K562 (cell line): Measurements from ENCODE around the gene DYNC1I1. TPM values are rescaled to one million over a fixed set of nuclear protein-coding genes. Genes with fewer than 3 reads are reported as not detected.

Experiments used
- ATAC-seq: fragments of 200-7000 bp; cut with Tn5 transposase; 3 replicates; pipeline ENCODE4 v1.9.1; 2020; ENCODE audit warnings: moderate library complexity
- BruUV-seq: library from RNA; stranded (reverse); fragments of 400-500 nt; replicated peaks from 2 replicates; lab custom pipeline; 2021; lab: Mats Ljungman, UMichigan
- CTCF ChIA-PET: fragments of 300-600 bp; formaldehyde crosslinking; extraction: SDS; loops from one replicate; lab custom pipeline; 2021; ENCODE audit warnings: low intra/inter-chr PET ratio; lab: Yijun Ruan, JAX
- POLR2A ChIA-PET: fragments of 300-600, 350-650 bp; sonication (Branson Sonifier 250); formaldehyde crosslinking; extraction: SDS; loops from one replicate; lab custom pipeline; 2021; ENCODE audit warnings: antibody characterized with exemption, inconsistent platforms; lab: Yijun Ruan, JAX
- DNase-seq, 4 experiments: peaks; one replicate each; pipeline versions ENCODE4 v3.0.0 to v3.0.0-alpha.2; 2011 to 2018; ENCODE audit warnings: low spot score in 3 of 4, mixed read lengths in 3 of 4; ENCODE audit errors: extremely low read depth in 1 of 4
- FAIRE-seq: peaks from 2 replicates; lab custom pipeline; 2011; peaks lifted over from hg19 to GRCh38; lab: Jason Lieb, UNC
- H2AFZ ChIP-seq: 2 replicates; pipeline ENCODE4 v1.6.0; 2011; ENCODE audit warnings: low read depth, low read length, control low read depth, inconsistent platforms
- H3K27ac ChIP-seq: fragments of 200-600 bp; 3 replicates; pipeline ENCODE4 v1.8.0; 2011; ENCODE audit warnings: low read depth, mild to moderate bottlenecking, control low read depth, inconsistent platforms, low read length, moderate library complexity, mixed read lengths; ENCODE audit errors: extremely low read depth
- H3K27me3 ChIP-seq, 2 experiments: fragments of 300-600 bp in 1 of 2; 2 replicates in 1 of 2; 3 replicates in 1 of 2; pipeline versions ENCODE4 v1.6.0 to v1.8.0; 2011; ENCODE audit warnings: inconsistent platforms in 2 of 2, low read length in 2 of 2, mild to moderate bottlenecking in 1 of 2, mixed read lengths in 1 of 2, moderate library complexity in 1 of 2; ENCODE audit not compliant: control insufficient read depth in 2 of 2, insufficient read depth in 2 of 2
- H3K36me3 ChIP-seq: fragments of 300-600 bp; 3 replicates; pipeline ENCODE4 v1.8.0; 2011; ENCODE audit warnings: mild to moderate bottlenecking, low read length, inconsistent platforms; ENCODE audit not compliant: control insufficient read depth, insufficient read depth
- H3K4me1 ChIP-seq, 2 experiments: fragments of 200-600 bp in 1 of 2; replicated peaks in 1 of 2; 2 replicates in 1 of 2; 3 replicates in 1 of 2; pipeline versions ENCODE4 v1.5.1 to v1.8.0; 2011; ENCODE audit warnings: inconsistent platforms in 2 of 2, low read length in 2 of 2, mild to moderate bottlenecking in 1 of 2, mixed read lengths in 1 of 2, moderate library complexity in 1 of 2; ENCODE audit not compliant: control insufficient read depth in 2 of 2, insufficient read depth in 2 of 2
- H3K4me2 ChIP-seq: 2 replicates; pipeline ENCODE4 v1.6.1; 2011; ENCODE audit warnings: low read length, control low read depth, inconsistent platforms, mixed read lengths; ENCODE audit not compliant: insufficient read depth
- H3K4me3 ChIP-seq: fragments of 200-600 bp; sonication (generic), shearing (Covaris generic); 2 replicates; pipeline ENCODE4 v1.5.1; 2016; ENCODE audit warnings: control low read depth, inconsistent platforms
- H3K79me2 ChIP-seq: fragments of 200-600 bp; 3 replicates; pipeline ENCODE4 v1.8.0; 2011; ENCODE audit warnings: low read length, inconsistent platforms; ENCODE audit not compliant: control insufficient read depth, insufficient read depth
- H3K9ac ChIP-seq, 2 experiments: 2 replicates each; pipeline versions ENCODE4 v1.6.0 to v1.6.1; 2011; ENCODE audit warnings: low read depth in 2 of 2, low read length in 2 of 2, control low read depth in 1 of 2, inconsistent platforms in 1 of 2, mild to moderate bottlenecking in 1 of 2, mixed read lengths in 1 of 2; ENCODE audit not compliant: insufficient read depth in 1 of 2
- H3K9me1 ChIP-seq: one replicate; pipeline ENCODE4 v1.6.0; 2011; ENCODE audit warnings: inconsistent platforms, mild to moderate bottlenecking, low read length, moderate library complexity; ENCODE audit not compliant: control insufficient read depth, insufficient read depth
- H3K9me3 ChIP-seq: replicated peaks from 2 replicates; pipeline ENCODE4 v1.5.1; 2011; ENCODE audit warnings: low read depth, low read length, inconsistent platforms; ENCODE audit not compliant: control insufficient read depth, insufficient read depth
- H4K20me1 ChIP-seq: replicated peaks from 2 replicates; pipeline ENCODE4 v1.6.1; 2011; ENCODE audit warnings: low read length, inconsistent platforms, mixed read lengths; ENCODE audit not compliant: control insufficient read depth, insufficient read depth
- CTCF ChIP-seq, 3 experiments: IDR thresholded peaks in 2 of 3; conservative IDR thresholded peaks in 1 of 3; 2 replicates each; pipeline ENCODE4 v1.5.1; 2011 to 2012; ENCODE audit warnings: low read length in 3 of 3, mild to moderate bottlenecking in 3 of 3, control low read depth in 2 of 3, improper control_type of control experiment in 1 of 3, inconsistent platforms in 1 of 3, low read depth in 1 of 3, mixed read lengths in 1 of 3, moderate library complexity in 1 of 3; ENCODE audit not compliant: insufficient read depth in 2 of 3
- ELK1 ChIP-seq: sonication (generic); formaldehyde crosslinking; IDR thresholded peaks from 2 replicates; pipeline ENCODE4 v1.8.1; 2022; ENCODE audit warnings: missing genetic modification reagents
- FOXJ3 ChIP-seq: sonication (generic); formaldehyde crosslinking; IDR thresholded peaks from 2 replicates; pipeline ENCODE4 v1.4.0; 2020; ENCODE audit warnings: mild to moderate bottlenecking, missing genetic modification reagents
- HIVEP1 ChIP-seq: fragments of 250-450 bp; sonication (Bioruptor Pico); IDR thresholded peaks from 2 replicates; pipeline ENCODE4 v1.4.0; 2020; ENCODE audit warnings: mild to moderate bottlenecking
- ILK ChIP-seq: fragments of 450-650 bp; IDR thresholded peaks from 2 replicates; pipeline ENCODE4 v1.6.1; 2016; ENCODE audit warnings: missing genetic modification characterization, low read depth, mild to moderate bottlenecking, missing compliant biosample characterization, moderate library complexity, borderline replicate concordance
- SP2 ChIP-seq: IDR thresholded peaks from 2 replicates; pipeline ENCODE4 v1.6.1; 2011; ENCODE audit warnings: mild to moderate bottlenecking, low read depth, low read length, moderate library complexity; ENCODE audit not compliant: poor library complexity, severe bottlenecking; ENCODE audit errors: extremely low read depth
- SRSF1 ChIP-seq: fragments of 200-400 bp; formaldehyde crosslinking; IDR thresholded peaks from 2 replicates; pipeline ENCODE4 v1.6.1; 2017; ENCODE audit warnings: mild to moderate bottlenecking, low read depth, low read length, moderate library complexity
- TCF7 ChIP-seq: sonication (generic); IDR thresholded peaks from 2 replicates; pipeline ENCODE4 v1.6.1; 2016; ENCODE audit warnings: antibody characterized with exemption, borderline replicate concordance
- TFE3 ChIP-seq: fragments of 450-650 bp; formaldehyde crosslinking; IDR thresholded peaks from 2 replicates; pipeline ENCODE4 v1.4.0; 2020; ENCODE audit warnings: mild to moderate bottlenecking, mixed read lengths
- XRCC5 ChIP-seq: fragments of 200-400 bp; formaldehyde crosslinking; IDR thresholded peaks from 2 replicates; pipeline ENCODE4 v1.6.1; 2017; ENCODE audit warnings: low read depth, mild to moderate bottlenecking, low read length
- ZBED1 ChIP-seq: IDR thresholded peaks from 2 replicates; pipeline ENCODE4 v1.6.1; 2014
- ZC3H8 ChIP-seq: fragments of 450-650 bp; IDR thresholded peaks from 2 replicates; pipeline ENCODE4 v1.6.1; 2017
- WGBS: fragments of 100-300 bp; shearing (Covaris generic); methylation state at CpG from one replicate; pipeline ENCODE4 v1.1.6; 2016; ENCODE audit warnings: low coverage, mixed read lengths; ENCODE audit not compliant: insufficient coverage; ENCODE audit errors: missing lambda C conversion rate; 5-methylcytosine and 5-hydroxymethylcytosine counted together
- in situ Hi-C: fragments of 300-500 bp; cut with MboI; formaldehyde crosslinking; loops from 4 replicates; pipeline ENCODE4 v1.15.0; 2018; ENCODE audit warnings: inconsistent platforms, mixed read lengths
- intact Hi-C: fragments of 100-400 bp; cut with micrococcal nuclease; formaldehyde crosslinking; loops from 2 replicates; pipeline ENCODE4 v1.14.2; 2022
- polyA plus RNA-seq, 8 experiments: library from polyadenylated mRNA; depleted of rRNA in 4 of 8; stranded (reverse) in 5 of 8; unstranded in 3 of 8; fragments of >200 nt; fragmentation: Nextera tagmentation in 2 of 8; fragmentation: Illumina TruSeq in 1 of 8; extraction: Ambion mirVana in 2 of 8; extraction: Trizol in 1 of 8; gene quantifications; 2 replicates each; pipeline versions ENCODE4 v1.2.1 to v1.2.3, GENCODE V29; 2011 to 2014; ENCODE audit warnings: inconsistent platforms in 1 of 8, missing spikeins in 1 of 8
- total RNA-seq, 7 experiments: library from RNA; depleted of rRNA in 6 of 7; stranded (reverse); fragments of >200 nt in 6 of 7; fragmentation: Illumina TruSeq in 2 of 7; extraction: Trizol in 2 of 7; gene quantifications; 2 replicates each; pipeline versions ENCODE4 v1.2.1 to v1.2.3, GENCODE V29; 2011 to 2021; ENCODE audit warnings: low replicate concordance in 1 of 7

DYNC1I1 gene
- total and polyA plus RNA-seq, 9 of the 15 experiments (the other 6 are each of a cell fraction or from before 2014, with no cell fraction given), result 0.22 to 1.5 (median 0.44) TPM

- FAIRE-seq (no peak), ATAC-seq (no peak), DNase-seq (no peak)
- H4K20me1 ChIP-seq, result no peaks in the 10 kb centered on the region
- no TSS peak for BruUV-seq
- H3K9me1 ChIP-seq, result no peaks in the 10 kb centered on the region
- TF ChIP-seq XRCC5, result no peak
- ChIA-PET CTCF (no interaction called here), POLR2A (no interaction called here)
- no peaks in the 10 kb centered on the region for H3K9me3 ChIP-seq
- H3K79me2 ChIP-seq, result no peaks in the 10 kb centered on the region
- intact Hi-C loops, result loop anchor here (10.0 kb wide), 1 partner anchor 776 kb away; no protein-coding TSS in a partner anchor
- H3K4me2 ChIP-seq, result no peak overlapping the region
- H3K4me1 ChIP-seq, result no peaks in the 10 kb centered on the region
- in situ Hi-C loops, result no loop called here
- WGBS, result 4% methylated on average over 2 of the region's 2 CpGs
- H3K36me3 ChIP-seq, result no peaks in the 10 kb centered on the region
- peaks cover 6 to 13% of the 10 kb centered on the region in 2 experiments; a peak in 3 of 5 replicates for H3K27me3 ChIP-seq
- H3K9ac ChIP-seq, result no peak overlapping the region
- H2AFZ ChIP-seq, result no peak overlapping the region
- H3K4me3 ChIP-seq, result no peak overlapping the region
- H3K27ac ChIP-seq, result no peak overlapping the region
Observed at GRCh38 chr7:96009148-96009547, 236.8 kb downstream of the DYNC1I1 start.

- ChIA-PET POLR2A (no interaction called here), CTCF (no interaction called here)
- no peaks in the 10 kb centered on the region for H4K20me1 ChIP-seq
- no peak overlapping the region for H3K4me3 ChIP-seq
- DNase-seq (no peak), ATAC-seq (no peak), FAIRE-seq (no peak)
- in situ Hi-C loops (no loop called here), intact Hi-C loops (no loop called here)
- no peak overlapping the region for H3K9ac ChIP-seq
- H3K9me1 ChIP-seq, result no peaks in the 10 kb centered on the region
- no peak overlapping the region for H3K4me2 ChIP-seq
- 0% methylated on average over 2 of the region's 2 CpGs for WGBS
- H3K27me3 ChIP-seq, result peaks cover 6 to 13% of the 10 kb centered on the region in 2 experiments; a peak in 3 of 5 replicates
- H3K9me3 ChIP-seq, result no peaks in the 10 kb centered on the region
- no peaks in the 10 kb centered on the region for H3K79me2 ChIP-seq
- H2AFZ ChIP-seq, result no peak overlapping the region
- BruUV-seq, result no TSS peak
- no peaks in the 10 kb centered on the region for H3K36me3 ChIP-seq
- no peaks in the 10 kb centered on the region for H3K4me1 ChIP-seq
- H3K27ac ChIP-seq, result no peak overlapping the region
- TF ChIP-seq ZC3H8, result no peak
- TF ChIP-seq TFE3 (CRISPR knock-in tag), result no peak
- TF ChIP-seq HIVEP1 (CRISPR knock-in tag), result no peak
- no peak for TF ChIP-seq ILK (tag)
- no peak for TF ChIP-seq ZBED1
- no peak for TF ChIP-seq ELK1 (CRISPR knock-in tag)
- no peak for TF ChIP-seq FOXJ3 (CRISPR knock-in tag)
- no peak for TF ChIP-seq TCF7
- no peak for TF ChIP-seq SRSF1
- no peak for TF ChIP-seq CTCF (IDR thresholded peaks at IDR 0.05 in 2 of 3, conservative IDR thresholded peaks at IDR 0.05 in 1 of 3; ENCODE audit: insufficient read depth in 2 of 3, low read depth in 1 of 3, low read length in 3 of 3)
- no peak for TF ChIP-seq SP2
Observed at GRCh38 chr7:96013836-96014235, 241.5 kb downstream of the DYNC1I1 start.
